ENCODE results near the gene LDB3. TPM values are rescaled to one million over a fixed set of nuclear protein-coding genes. Genes with fewer than 3 reads are reported as not detected.
"Not testable (repeated sequence)": the region's sequence is repeated elsewhere in the genome, so short reads cannot be mapped to it uniquely, and the experiment has no call there.

The LDB3 gene
- total and polyA plus RNA-seq, 8 donors, result 0.14 to 2.1 (median 0.44) TPM

GRCh38 chr10:86733260-86733671, 65.0 kb downstream of the LDB3 start:
- no peak overlapping the region for H3K4me3 ChIP-seq
- H3K4me1 ChIP-seq, result no peaks in the 10 kb centered on the region
- no peaks in the 10 kb centered on the region for H3K9me3 ChIP-seq
- DNase-seq (no peak), FAIRE-seq (peak; percentile 90), ATAC-seq (peak in 1 of 4 donors; percentile 29)
- H3K36me3 ChIP-seq, result no peaks in the 10 kb centered on the region
- WGBS, 2 donors, result 82 to 93% methylated on average over 8 of the region's 8 CpGs
- no peaks in the 10 kb centered on the region for H3K27me3 ChIP-seq
- no peak overlapping the region for H3K27ac ChIP-seq
- TF ChIP-seq CTCF (IDR thresholded peaks at IDR 0.05), result no peak
- intact Hi-C loops (cut with DNase I), result no loop called here

GRCh38 chr10:86734207-86734988, 66.1 kb downstream of the LDB3 start:
- Histone ChIP-seq H3K27ac (no peak overlapping the region), H3K4me3 (no peak overlapping the region), H3K9me3 (no peaks in the 10 kb centered on the region), H3K27me3 (no peaks in the 10 kb centered on the region), H3K4me1 (no peaks in the 10 kb centered on the region), H3K36me3 (no peaks in the 10 kb centered on the region)
- DNase-seq (no peak), FAIRE-seq (no peak), ATAC-seq (no peak)
- 72 to 75% methylated on average over 4 of the region's 4 CpGs for WGBS, 2 donors
- no peak for TF ChIP-seq CTCF (IDR thresholded peaks at IDR 0.05)
- intact Hi-C loops (cut with DNase I), result no loop called here

GRCh38 chr10:86735278-86735677, 67.0 kb downstream of the LDB3 start:
- not testable (repeated sequence) for ATAC-seq, H3K27ac ChIP-seq
- WGBS, 2 donors, result 91 to 92% methylated on average over 4 of the region's 4 CpGs

GRCh38 chr10:86742230-86742629, 73.9 kb downstream of the LDB3 start:
- no peaks in the 10 kb centered on the region for H3K27me3 ChIP-seq
- TF ChIP-seq CTCF (IDR thresholded peaks at IDR 0.05), result no peak
- 100% methylated on average over 1 of the region's 1 CpG for WGBS, 2 donors
- FAIRE-seq (no peak), DNase-seq (no peak), ATAC-seq (peak in 3 of 4 donors; percentile 55 to 73 (median 56))
- H3K4me1 ChIP-seq, result no peaks in the 10 kb centered on the region
- no peak overlapping the region for H3K27ac ChIP-seq
- no peaks in the 10 kb centered on the region for H3K9me3 ChIP-seq
- no peak overlapping the region for H3K4me3 ChIP-seq
- H3K36me3 ChIP-seq, result no peaks in the 10 kb centered on the region
- intact Hi-C loops (cut with DNase I), result no loop called here

More at GRCh38 chr10:86735278-86735677, 67.0 kb downstream of the LDB3 start:
- H3K9me3 ChIP-seq; DNase-seq; H3K4me1 ChIP-seq; intact Hi-C loops (cut with DNase I); H3K36me3 ChIP-seq; FAIRE-seq; H3K4me3 ChIP-seq; H3K27me3 ChIP-seq: not testable (repeated sequence)

GRCh38 chr10:86744067-86744725, 75.9 kb downstream of the LDB3 start:
- no peak for FAIRE-seq
- 81 to 84% methylated on average over 7 of the region's 7 CpGs for WGBS, 2 donors
- Histone ChIP-seq H3K27me3 (no peaks in the 10 kb centered on the region), H3K36me3 (no peaks in the 10 kb centered on the region), H3K27ac (no peak overlapping the region), H3K4me1 (no peaks in the 10 kb centered on the region), H3K9me3 (no peaks in the 10 kb centered on the region), H3K4me3 (no peak overlapping the region)
- no peak for ATAC-seq
- no peak for TF ChIP-seq CTCF (IDR thresholded peaks at IDR 0.05)
- DNase-seq, result no peak
- intact Hi-C loops (cut with DNase I), result no loop called here

Measured in pancreas (tissue), 10 donors.